Measurements from ENCODE around the gene WDR88.
"Not testable (repeated sequence)": the region's sequence is repeated elsewhere in the genome, so short reads cannot be mapped to it uniquely, and the experiment has no call there.

The WDR88 gene

DNA sequence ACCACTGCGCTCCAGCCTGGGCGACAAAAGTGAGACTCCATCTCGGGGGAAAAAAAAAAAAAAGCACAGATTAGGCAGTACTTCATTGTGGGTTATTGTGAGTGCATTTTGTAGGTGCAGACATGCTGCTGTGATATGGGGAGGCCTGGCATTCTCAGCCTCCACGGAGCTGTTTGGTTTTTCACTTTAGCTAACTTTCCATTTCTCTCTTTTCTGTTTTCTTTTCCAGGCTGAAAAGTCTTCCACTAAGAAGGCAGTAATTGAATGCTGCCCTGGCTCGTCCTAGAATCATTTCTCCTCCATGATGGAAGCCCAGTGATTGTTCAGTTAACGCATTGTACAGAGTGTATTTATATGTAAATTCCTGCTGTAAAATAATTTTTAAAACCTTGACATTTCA, 2.0 kb upstream of the WDR88 start:
- no peak for DNase-seq

GRCh38 chr19:33130433-33130832, 1.5 kb upstream of the WDR88 start:
- DNase-seq: no peak

- no peak for DNase-seq
Observed at GRCh38 chr19:33132425-33132824, 511 bp downstream of the WDR88 start.

GRCh38 chr19:33133438-33134031, 1.6 kb downstream of the WDR88 start:
- DNase-seq: no peak

DNA sequence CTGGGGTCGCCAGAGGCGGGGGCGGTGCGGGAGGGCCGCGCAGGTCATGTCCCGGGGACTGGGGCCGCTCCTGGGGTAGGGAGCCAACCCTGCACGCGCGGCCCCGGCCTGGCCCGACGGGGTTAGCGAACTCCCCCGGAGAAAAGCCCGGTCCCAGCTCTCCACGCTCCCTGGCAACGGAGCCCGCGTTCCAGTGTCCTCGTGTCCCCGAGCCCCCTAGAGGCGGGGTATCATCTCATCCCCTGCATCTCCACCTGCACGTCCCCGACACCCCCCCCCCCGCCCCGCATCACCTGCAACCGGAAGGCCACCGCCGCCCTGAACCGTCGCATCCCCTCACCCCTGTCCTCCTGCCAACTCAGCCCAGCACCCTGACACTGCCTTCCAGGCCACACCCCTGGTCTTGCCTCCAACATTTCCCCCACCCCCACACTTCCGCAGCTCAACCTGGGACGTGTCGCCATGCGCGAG, 2.7 kb downstream of the WDR88 start:
- peak; percentile 73 for DNase-seq

DNA sequence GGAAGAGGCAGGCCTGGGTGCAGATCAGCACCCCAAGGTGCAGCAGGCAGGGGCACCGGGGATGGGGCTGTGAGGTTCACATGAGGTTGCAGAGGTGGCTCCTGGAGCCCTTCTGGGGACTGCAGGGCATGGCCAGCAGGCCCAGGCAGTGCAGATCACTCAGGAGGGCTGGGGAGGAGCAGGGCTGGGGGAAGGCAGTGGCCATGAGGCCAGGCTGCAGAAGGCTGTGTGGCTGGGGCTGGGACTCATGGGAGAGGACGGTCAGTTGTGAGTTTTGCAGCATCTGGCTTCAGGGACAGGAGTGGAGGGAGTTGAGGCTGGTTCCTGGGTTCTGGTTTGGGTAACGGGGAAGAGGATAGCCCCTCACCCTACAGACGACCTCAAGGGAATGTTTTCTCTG, 7.3 kb downstream of the WDR88 start:
- no peak for DNase-seq

DNA sequence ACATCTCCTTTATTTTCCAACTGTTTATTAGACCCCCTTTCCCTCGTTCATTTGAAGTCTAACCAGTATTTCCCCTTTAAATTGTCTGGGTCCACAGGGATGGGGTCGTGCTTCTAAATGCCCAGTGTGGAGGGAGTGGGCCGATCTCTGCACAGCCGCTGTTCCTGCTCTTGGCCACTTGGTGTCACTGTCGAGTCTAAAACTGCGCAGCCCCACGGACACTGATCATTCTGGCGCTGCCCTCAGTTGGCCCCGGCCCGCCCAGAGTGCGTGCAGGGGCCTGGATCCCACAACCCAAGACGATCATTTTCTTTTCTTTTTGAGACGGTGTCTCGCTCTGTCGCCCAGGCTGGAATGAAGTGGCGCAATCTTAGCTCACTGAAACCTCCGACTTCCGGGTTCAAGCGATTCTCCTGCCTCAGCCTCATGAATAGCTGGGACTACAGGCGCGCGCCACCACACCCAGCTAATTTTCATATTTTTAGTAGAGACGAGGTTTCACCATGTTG, 12.0 kb downstream of the WDR88 start:
- peak; percentile 77 for DNase-seq

DNA sequence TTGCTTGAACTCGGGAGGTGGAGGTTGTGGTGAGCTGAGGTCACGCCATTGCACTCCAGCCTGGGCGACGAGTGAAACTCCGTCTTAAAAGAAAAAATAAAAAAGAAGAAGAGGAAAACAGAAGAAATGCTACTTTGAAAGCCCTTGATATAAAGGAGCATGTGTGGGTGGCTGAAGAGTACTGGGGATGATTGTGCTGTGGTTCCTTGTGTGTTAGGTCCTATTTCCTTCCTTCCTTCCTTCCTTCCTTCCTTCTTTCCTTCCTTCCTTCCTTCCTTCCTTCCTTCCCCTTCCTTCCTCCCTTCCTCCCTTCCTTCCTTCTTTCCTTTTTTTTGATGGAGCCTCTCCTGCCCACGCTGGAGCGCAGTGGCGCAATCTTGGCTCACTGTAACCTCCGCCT, 14.3 kb downstream of the WDR88 start:
- DNase-seq: no peak

GRCh38 chr19:33147538-33147937, 15.6 kb downstream of the WDR88 start:
- DNase-seq: no peak

DNA sequence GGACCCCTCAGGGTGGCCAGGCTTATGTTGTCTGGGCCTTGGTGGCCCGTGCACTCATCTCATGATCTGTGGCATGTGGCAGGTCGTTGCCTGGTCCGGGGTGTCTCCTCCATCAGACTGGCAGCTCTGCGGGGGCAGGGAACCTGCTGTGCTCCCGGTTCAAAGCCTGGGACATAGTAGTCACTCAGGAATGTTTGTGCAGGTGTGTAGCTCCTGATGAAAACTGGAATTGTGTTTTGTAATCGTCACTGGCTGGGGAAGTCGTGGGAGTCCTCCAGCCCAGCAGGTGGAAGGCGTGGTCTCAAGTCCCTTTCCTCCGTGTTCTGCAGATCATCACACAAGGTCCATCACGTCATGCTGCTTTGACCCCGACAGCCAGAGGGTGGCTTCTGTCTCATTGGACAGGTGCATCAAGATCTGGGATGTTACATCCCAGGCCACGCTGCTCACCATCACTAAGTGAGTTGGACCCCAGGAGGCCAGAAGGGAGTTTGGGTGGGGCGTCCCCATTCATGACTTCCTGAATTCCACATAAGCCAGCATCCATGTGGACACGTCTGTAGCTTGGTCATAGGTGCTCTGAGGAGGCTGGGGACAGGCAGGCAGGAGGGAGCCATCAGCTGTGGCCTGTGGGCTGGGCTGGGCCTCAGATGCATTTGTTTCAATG, 19.1 kb downstream of the WDR88 start:
- DNase-seq: no peak

DNA sequence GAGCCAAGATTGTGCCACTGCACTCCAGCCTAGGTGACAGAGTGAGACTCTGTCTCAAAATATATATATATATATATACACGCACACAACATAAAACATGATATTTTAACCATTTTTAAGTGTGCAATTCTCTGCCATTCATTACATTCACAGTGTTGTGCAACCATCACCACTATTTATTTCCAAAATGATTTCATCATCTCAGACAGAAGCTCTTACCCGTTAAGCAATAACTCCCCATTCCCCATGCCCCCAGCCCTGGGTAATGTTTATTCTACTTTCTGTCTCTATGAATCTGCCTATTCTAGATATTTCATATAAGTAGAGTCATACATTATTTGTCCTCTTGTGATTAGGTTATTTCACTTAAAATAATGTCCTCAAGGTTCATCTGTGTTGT, 20.3 kb downstream of the WDR88 start:
- no peak for DNase-seq

DNA sequence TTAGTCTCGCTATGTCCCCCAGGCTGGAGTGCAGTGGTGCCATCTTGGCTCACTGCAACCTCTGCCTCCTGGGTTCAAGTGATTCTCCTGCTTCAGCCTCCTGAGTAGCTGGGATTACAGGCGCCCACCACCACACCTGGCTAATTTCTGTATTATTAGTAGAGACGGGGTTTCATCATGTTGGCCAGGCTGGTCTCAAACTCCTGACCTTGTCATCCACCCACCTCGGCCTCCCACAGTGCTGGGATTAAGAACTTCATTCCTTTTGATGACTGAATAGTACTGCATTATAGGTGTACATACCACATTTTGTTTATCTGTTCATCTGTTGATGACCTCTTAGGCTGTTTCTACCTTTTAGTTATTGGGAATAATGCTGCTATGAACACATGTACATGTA, 20.7 kb downstream of the WDR88 start:
- DNase-seq: not testable (repeated sequence)

DNA sequence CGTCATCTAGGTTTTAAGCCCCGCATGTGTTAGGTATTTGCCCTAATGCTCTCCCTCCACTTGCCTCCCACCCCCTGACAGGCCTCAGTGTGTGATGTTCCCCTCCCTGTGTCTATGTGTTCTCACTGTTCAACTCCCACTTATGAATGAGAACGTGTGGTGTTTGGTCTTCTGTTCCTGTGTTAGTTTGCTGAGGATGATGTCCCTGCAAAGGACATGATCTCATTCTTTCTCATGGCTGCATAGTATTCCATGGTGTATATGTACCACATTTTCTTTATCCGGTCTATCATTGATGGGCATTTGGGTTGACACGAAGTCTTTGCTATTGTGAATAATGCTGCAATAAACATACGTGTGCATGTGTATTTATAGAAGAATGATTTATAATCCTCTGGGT, 22.4 kb downstream of the WDR88 start:
- DNase-seq: not testable (repeated sequence)

DNA sequence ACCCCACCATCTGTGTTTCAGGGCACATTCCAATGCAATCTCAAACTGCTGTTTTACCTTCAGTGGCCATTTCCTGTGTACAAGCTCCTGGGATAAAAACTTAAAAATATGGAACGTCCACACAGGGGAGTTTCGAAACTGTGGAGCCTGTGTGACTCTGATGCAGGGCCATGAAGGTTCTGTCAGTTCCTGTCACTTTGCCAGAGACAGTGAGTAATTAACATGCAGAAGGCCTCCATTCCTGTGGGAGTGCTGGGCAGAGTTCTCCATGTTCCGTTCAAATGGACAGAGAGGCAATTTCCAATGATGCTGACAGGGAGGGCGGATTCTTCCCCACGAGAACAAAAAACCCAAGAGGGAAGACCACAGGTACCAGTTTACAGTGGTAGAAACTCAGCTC, 24.4 kb downstream of the WDR88 start:
- no peak for DNase-seq

GRCh38 chr19:33157906-33158305, 26.0 kb downstream of the WDR88 start:
- no peak for DNase-seq

DNA sequence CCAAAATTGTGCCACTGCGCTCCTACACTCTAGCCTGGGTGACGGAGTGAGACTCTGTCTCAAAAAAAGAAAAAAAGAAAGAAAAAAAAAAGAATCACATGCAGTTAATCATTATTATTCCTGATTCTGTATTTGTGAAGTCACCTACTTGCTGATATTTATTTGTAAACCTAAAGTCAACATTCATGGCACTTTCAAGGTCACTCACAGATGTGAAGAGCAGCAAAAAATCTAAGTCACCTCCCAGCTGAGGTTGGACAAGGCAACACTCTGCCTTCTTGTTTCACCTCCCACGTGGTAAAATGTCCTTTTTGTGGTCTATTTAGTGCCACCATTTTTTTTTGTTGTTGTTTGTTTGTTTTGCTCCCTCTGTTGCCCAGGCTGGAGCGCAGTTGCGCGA, 26.5 kb downstream of the WDR88 start:
- DNase-seq: no peak

DNA sequence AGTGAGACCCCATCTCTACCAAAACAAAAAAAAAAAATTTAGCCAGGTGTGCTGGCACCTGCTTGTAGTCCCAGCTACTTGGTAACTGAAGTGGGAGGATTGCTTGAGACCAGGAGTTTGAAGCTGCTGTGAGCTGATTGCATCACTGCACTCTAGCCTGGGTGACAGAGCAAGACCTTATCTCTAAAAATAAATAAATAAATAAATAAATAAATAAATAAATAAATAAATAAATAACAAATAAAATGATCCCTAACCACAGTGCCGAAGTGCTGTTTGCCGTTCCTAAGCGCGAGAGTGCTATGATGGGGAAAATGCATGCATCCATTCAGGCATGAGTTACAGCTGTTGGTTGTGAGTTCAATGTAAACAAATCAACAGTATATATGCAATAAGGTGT, 27.2 kb downstream of the WDR88 start:
- no peak for DNase-seq

DNA sequence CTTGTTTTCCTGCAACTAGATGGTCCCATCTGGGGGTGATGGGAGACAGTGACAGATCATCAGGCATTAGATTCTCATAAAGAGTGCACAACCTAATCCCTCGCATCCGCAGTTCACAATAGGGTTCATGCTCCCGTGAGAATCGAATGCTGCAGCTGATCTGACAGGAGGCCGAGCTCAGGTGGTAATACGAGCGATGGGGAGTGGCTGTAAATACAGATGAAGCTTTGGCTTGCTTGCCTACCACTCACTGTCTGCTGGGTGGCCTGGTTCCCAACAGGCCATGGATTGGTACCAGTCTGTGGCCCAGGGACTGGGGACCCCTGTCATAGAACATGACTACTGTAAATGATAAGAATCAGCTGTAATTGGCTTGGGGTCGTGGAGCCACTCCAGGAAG, 28.0 kb downstream of the WDR88 start:
- no peak for DNase-seq

GRCh38 chr19:33161201-33161600, 29.3 kb downstream of the WDR88 start:
- DNase-seq: no peak

- no peak for DNase-seq
Observed at GRCh38 chr19:33163481-33163880, 31.6 kb downstream of the WDR88 start.

GRCh38 chr19:33166037-33166436, 34.1 kb downstream of the WDR88 start:
- not testable (repeated sequence) for DNase-seq

GRCh38 chr19:33167438-33167837, 35.5 kb downstream of the WDR88 start:
- no peak for DNase-seq

GRCh38 chr19:33168528-33168927, 36.6 kb downstream of the WDR88 start:
- DNase-seq: no peak

DNA sequence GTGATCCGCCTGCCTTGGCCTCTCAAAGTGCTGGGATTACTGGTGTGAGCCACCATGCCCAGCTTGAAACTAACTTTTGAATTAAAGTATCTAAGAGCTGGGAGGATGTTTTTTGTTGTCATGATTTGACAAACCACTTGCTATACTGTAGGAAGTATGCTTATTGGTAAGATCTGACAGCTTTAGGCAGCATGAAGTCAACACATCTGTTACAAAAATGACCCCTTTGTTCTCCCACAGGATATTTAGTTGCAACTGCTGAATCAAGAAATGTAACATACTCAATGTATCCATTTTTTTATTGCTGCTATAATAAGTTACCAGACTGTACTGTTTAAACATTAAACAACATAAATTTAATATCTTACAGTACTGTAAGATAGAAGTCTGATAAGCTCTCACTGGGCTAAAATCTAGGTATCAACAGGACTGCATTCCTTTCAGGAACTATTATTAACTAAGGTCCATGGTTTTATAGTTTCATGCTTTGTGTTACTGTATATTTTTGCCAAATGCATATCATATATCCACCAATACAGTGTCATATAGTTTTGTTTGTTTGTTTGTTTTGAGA, 39.4 kb downstream of the WDR88 start:
- no peak for DNase-seq
